Keratinocyte (primary cell): ENCODE data around the gene DLG2. TPM values are rescaled to one million over a fixed set of nuclear protein-coding genes. Genes with fewer than 3 reads are reported as not detected.

Experiments used
- DNase-seq: peaks from one replicate; pipeline ENCODE4 v3.0.0-alpha.2; 2011; ENCODE audit warnings: low read depth, missing footprints, low spot score
- FAIRE-seq: peaks from 2 replicates; lab custom pipeline; 2011; peaks lifted over from hg19 to GRCh38; lab: Jason Lieb, UNC
- H2AFZ ChIP-seq: 2 replicates; pipeline ENCODE4 v1.6.0; 2012; ENCODE audit warnings: low read length, control low read depth, inconsistent platforms; ENCODE audit not compliant: control insufficient read depth
- H3K27ac ChIP-seq: 2 replicates; pipeline ENCODE4 v1.5.1; 2011; ENCODE audit warnings: low read length; ENCODE audit not compliant: control insufficient read depth, insufficient read depth
- H3K27me3 ChIP-seq: 3 replicates; pipeline ENCODE4 v1.6.0; 2011; ENCODE audit warnings: low read length; ENCODE audit not compliant: control insufficient read depth, insufficient read depth; ENCODE audit errors: extremely low read depth
- H3K36me3 ChIP-seq, 2 experiments: 2 replicates in 1 of 2; 3 replicates in 1 of 2; pipeline ENCODE4 v1.5.1; 2011; ENCODE audit warnings: low read length in 2 of 2, mild to moderate bottlenecking in 1 of 2; ENCODE audit not compliant: control insufficient read depth in 2 of 2, insufficient read depth in 2 of 2; ENCODE audit errors: extremely low read depth in 1 of 2
- H3K4me1 ChIP-seq: 3 replicates; pipeline ENCODE4 v1.5.1; 2011; ENCODE audit warnings: low read length; ENCODE audit not compliant: control insufficient read depth, insufficient read depth; ENCODE audit errors: extremely low read depth
- H3K4me2 ChIP-seq: 3 replicates; pipeline ENCODE4 v1.6.0; 2011; ENCODE audit warnings: low read depth, low read length; ENCODE audit not compliant: control insufficient read depth, insufficient read depth; ENCODE audit errors: extremely low read depth
- H3K4me3 ChIP-seq, 3 experiments: fragments of 200-600 bp in 1 of 3; sonication (generic) in 1 of 3; 2 replicates in 2 of 3; 3 replicates in 1 of 3; pipeline ENCODE4 v1.5.1; 2011 to 2016; ENCODE audit warnings: low read length in 3 of 3, mild to moderate bottlenecking in 3 of 3, control low read depth in 2 of 3, inconsistent platforms in 1 of 3, low read depth in 1 of 3, mixed read lengths in 1 of 3, mixed run types in 1 of 3, moderate library complexity in 1 of 3; ENCODE audit not compliant: control insufficient read depth in 2 of 3, insufficient read depth in 2 of 3; ENCODE audit errors: extremely low read depth in 1 of 3
- H3K79me2 ChIP-seq: 2 replicates; pipeline ENCODE4 v1.6.0; 2012; ENCODE audit warnings: low read length; ENCODE audit not compliant: control insufficient read depth, insufficient read depth
- H3K9ac ChIP-seq: 3 replicates; pipeline ENCODE4 v1.6.0; 2011; ENCODE audit warnings: low read length; ENCODE audit not compliant: control insufficient read depth, insufficient read depth; ENCODE audit errors: extremely low read depth
- H3K9me1 ChIP-seq: 3 replicates; pipeline ENCODE4 v1.6.0; 2011; ENCODE audit warnings: low read length; ENCODE audit not compliant: control insufficient read depth, insufficient read depth; ENCODE audit errors: extremely low read depth
- H3K9me3 ChIP-seq: 2 replicates; pipeline ENCODE4 v1.5.1; 2012; ENCODE audit warnings: low read depth, low read length; ENCODE audit not compliant: control insufficient read depth
- H4K20me1 ChIP-seq: 3 replicates; pipeline ENCODE4 v1.6.0; 2011; ENCODE audit warnings: low read length; ENCODE audit not compliant: control insufficient read depth, insufficient read depth; ENCODE audit errors: extremely low read depth
- EZH2 ChIP-seq: IDR thresholded peaks from one replicate; pipeline ENCODE4 v1.6.1; 2012; ENCODE audit warnings: inconsistent platforms, mild to moderate bottlenecking, low read length, moderate library complexity
- dilution Hi-C: fragments of 300-500 bp; cut with MboI; formaldehyde crosslinking; loops from one replicate; pipeline ENCODE4 v1.7.0; 2020; ENCODE audit warnings: low sequenced_read_pairs; ENCODE audit not compliant: extremely low pct_ligation_motif_present
- polyA plus RNA-seq, 5 experiments: library from polyadenylated mRNA; depleted of rRNA in 3 of 5; stranded (reverse) in 3 of 5; stranded (forward) in 1 of 5; unstranded in 1 of 5; fragments of >200 nt; gene quantifications; 1 replicate in 1 of 5; 2 replicates in 3 of 5; 3 replicates in 1 of 5; pipeline versions ENCODE4 v1.2.1 to v1.2.3, GENCODE V29; 2011 to 2012; ENCODE audit warnings: missing spikeins in 2 of 5, low read depth in 1 of 5, low replicate concordance in 1 of 5
- TF ChIP-seq, protein P1 (sequence below), 3 experiments: IDR thresholded peaks in 1 of 3; conservative IDR thresholded peaks in 1 of 3; optimal IDR thresholded peaks in 1 of 3; 2 replicates in 2 of 3; 3 replicates in 1 of 3; pipeline versions ENCODE3 to v1.5.1; 2011; ENCODE audit warnings: low read length in 3 of 3, mild to moderate bottlenecking in 3 of 3, moderate library complexity in 2 of 3, control low read depth in 1 of 3, inconsistent platforms in 1 of 3; ENCODE audit not compliant: insufficient read depth in 2 of 3; ENCODE audit errors: extremely low read depth in 1 of 3

DLG2 gene
- polyA plus RNA-seq, 1 donor (not counting 4 experiments of a cell fraction or from before 2014, with no cell fraction given), result 0.55 TPM

DNA sequence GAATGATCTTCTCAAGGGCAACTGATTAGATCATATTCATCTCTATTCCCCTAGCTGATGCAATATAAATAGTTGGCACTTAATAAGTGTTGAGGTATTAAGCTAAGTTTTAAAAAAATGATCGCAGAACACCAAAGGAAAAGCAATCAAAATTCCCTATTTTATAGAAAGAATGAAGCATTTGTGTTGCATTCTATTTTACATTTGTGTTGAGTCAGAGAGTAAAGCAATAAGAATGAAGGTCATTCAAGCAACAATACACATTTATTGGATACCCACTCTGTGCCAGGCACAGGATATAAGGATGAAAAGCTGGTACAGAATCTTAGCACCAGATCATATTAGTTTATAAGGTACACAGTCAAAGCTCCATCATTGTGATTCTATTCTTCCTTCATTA, 1654.6 kb downstream of the DLG2 start:
- Histone ChIP-seq H3K27ac (no peak overlapping the region), H3K9me1 (no peaks in the 10 kb centered on the region), H4K20me1 (no peaks in the 10 kb centered on the region), H3K4me2 (no peak overlapping the region), H3K4me1 (no peaks in the 10 kb centered on the region), H3K4me3 (no peak overlapping the region), H3K9ac (no peak overlapping the region), H2AFZ (no peak overlapping the region), H3K79me2 (no peaks in the 10 kb centered on the region), H3K27me3 (no peaks in the 10 kb centered on the region), H3K9me3 (no peaks in the 10 kb centered on the region), H3K36me3 (no peaks in the 10 kb centered on the region)
- TF ChIP-seq, protein P1, sequence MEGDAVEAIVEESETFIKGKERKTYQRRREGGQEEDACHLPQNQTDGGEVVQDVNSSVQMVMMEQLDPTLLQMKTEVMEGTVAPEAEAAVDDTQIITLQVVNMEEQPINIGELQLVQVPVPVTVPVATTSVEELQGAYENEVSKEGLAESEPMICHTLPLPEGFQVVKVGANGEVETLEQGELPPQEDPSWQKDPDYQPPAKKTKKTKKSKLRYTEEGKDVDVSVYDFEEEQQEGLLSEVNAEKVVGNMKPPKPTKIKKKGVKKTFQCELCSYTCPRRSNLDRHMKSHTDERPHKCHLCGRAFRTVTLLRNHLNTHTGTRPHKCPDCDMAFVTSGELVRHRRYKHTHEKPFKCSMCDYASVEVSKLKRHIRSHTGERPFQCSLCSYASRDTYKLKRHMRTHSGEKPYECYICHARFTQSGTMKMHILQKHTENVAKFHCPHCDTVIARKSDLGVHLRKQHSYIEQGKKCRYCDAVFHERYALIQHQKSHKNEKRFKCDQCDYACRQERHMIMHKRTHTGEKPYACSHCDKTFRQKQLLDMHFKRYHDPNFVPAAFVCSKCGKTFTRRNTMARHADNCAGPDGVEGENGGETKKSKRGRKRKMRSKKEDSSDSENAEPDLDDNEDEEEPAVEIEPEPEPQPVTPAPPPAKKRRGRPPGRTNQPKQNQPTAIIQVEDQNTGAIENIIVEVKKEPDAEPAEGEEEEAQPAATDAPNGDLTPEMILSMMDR (optimal IDR thresholded peaks at IDR 0.05 in 1 of 3, IDR thresholded peaks at IDR 0.05 in 1 of 3, conservative IDR thresholded peaks at IDR 0.05 in 1 of 3; ENCODE audit: extremely low read depth in 1 of 3, insufficient read depth in 2 of 3, low read length in 3 of 3), result no peak
- TF ChIP-seq EZH2, result no peak
- dilution Hi-C loops, result no loop called here
- FAIRE-seq (no peak), DNase-seq (no peak)

DNA sequence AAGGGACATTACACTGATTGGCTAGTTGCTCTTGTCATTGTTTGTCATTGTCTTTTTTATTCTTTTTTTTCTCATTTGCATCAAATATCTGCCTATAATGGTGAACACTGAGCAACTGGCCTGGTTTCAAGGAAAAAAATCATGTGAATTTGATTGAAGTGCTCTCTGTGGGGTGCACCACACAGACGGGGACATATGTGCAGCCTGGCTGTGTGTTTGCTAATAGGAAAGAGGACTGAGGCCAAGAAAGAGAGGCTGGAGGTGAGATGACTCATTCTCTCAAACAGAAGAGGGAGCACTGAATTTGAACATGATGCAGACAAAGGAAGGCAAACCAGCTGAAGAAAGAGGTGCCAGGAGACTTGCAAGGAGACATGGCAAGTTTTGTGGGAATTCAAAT, 1656.1 kb downstream of the DLG2 start:
- no peaks in the 10 kb centered on the region for H3K9me1 ChIP-seq
- DNase-seq (no peak), FAIRE-seq (no peak)
- no peak overlapping the region for H3K9ac ChIP-seq
- H3K4me2 ChIP-seq, result no peak overlapping the region
- H3K36me3 ChIP-seq, result no peaks in the 10 kb centered on the region
- no peak overlapping the region for H3K27ac ChIP-seq
- H3K9me3 ChIP-seq, result no peaks in the 10 kb centered on the region
- TF ChIP-seq EZH2, result no peak
- TF ChIP-seq, protein P1 (optimal IDR thresholded peaks at IDR 0.05 in 1 of 3, IDR thresholded peaks at IDR 0.05 in 1 of 3, conservative IDR thresholded peaks at IDR 0.05 in 1 of 3; ENCODE audit: extremely low read depth in 1 of 3, insufficient read depth in 2 of 3, low read length in 3 of 3), result no peak
- H3K4me3 ChIP-seq, result no peak overlapping the region
- dilution Hi-C loops, result no loop called here
- no peak overlapping the region for H2AFZ ChIP-seq
- H4K20me1 ChIP-seq, result no peaks in the 10 kb centered on the region
- H3K4me1 ChIP-seq, result no peaks in the 10 kb centered on the region
- no peaks in the 10 kb centered on the region for H3K79me2 ChIP-seq
- no peaks in the 10 kb centered on the region for H3K27me3 ChIP-seq
